ENCODE results near the gene JAG1. TPM values are rescaled to one million over a fixed set of nuclear protein-coding genes. Genes with fewer than 3 reads are reported as not detected.

JAG1 gene
- total RNA-seq, 1 experiment from 2014 or later: 45.2 TPM

DNA sequence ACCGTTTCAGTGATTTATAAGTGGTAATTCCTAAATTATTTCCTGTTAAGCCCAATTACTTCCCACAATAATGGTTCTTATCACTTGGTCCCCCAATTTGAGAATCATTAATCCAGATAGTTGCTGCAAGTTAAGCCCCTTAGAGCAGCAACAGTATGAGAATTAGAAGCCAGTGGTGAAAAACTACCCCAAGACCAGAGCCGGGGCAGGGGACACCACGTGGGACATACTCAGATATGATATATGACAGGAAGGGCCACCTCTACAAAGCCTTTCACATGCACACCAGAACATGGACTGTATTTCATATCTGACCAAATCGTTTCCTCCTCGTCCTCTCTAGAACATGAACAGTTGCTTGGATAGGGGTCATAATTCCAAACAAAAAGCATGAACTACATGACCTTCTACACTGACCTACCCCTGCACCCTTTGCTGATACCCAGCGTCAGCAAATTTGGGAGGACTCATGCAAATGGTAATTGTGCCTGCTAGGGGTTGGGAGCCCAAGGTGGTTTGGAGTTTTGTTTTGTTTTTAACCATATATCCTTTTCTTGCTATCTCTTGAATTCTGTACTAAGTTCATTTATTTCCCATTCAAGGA, 3.9 kb downstream of the JAG1 start (continued):
- TF ChIP-seq ZNF281 (CRISPR knock-in tag; IDR thresholded peaks at IDR 0.05): no peak
- no peak for TF ChIP-seq TCF7 (CRISPR knock-in tag; IDR thresholded peaks at IDR 0.05; ENCODE audit: low read depth)
- TF ChIP-seq FOXJ3 (CRISPR knock-in tag; IDR thresholded peaks at IDR 0.05; ENCODE audit: borderline replicate concordance): no peak
- no peak for TF ChIP-seq SP1 (CRISPR knock-in tag; conservative IDR thresholded peaks at IDR 0.05)
- TF ChIP-seq PRRX2 (CRISPR knock-in tag; IDR thresholded peaks at IDR 0.05): no peak
- no peak for TF ChIP-seq GABPB1 (CRISPR knock-in tag; IDR thresholded peaks at IDR 0.05)
- no peak for TF ChIP-seq IRF2 (CRISPR knock-in tag; IDR thresholded peaks at IDR 0.05; ENCODE audit: borderline replicate concordance, low read depth)
- TF ChIP-seq RELA (CRISPR knock-in tag; IDR thresholded peaks at IDR 0.05; ENCODE audit: borderline replicate concordance): no peak
- TF ChIP-seq E2F5 (CRISPR knock-in tag; IDR thresholded peaks at IDR 0.05): no peak
- no peak for TF ChIP-seq KAT7 (CRISPR knock-in tag; IDR thresholded peaks at IDR 0.05; ENCODE audit: borderline replicate concordance)
- TF ChIP-seq, protein P1, sequence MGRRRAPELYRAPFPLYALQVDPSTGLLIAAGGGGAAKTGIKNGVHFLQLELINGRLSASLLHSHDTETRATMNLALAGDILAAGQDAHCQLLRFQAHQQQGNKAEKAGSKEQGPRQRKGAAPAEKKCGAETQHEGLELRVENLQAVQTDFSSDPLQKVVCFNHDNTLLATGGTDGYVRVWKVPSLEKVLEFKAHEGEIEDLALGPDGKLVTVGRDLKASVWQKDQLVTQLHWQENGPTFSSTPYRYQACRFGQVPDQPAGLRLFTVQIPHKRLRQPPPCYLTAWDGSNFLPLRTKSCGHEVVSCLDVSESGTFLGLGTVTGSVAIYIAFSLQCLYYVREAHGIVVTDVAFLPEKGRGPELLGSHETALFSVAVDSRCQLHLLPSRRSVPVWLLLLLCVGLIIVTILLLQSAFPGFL (CRISPR knock-in tag; IDR thresholded peaks at IDR 0.05; ENCODE audit: borderline replicate concordance): no peak
- no peak for TF ChIP-seq NR2C2 (CRISPR knock-in tag; IDR thresholded peaks at IDR 0.05)
- TF ChIP-seq SMAD3 (CRISPR knock-in tag; IDR thresholded peaks at IDR 0.05; ENCODE audit: borderline replicate concordance): no peak

DNA sequence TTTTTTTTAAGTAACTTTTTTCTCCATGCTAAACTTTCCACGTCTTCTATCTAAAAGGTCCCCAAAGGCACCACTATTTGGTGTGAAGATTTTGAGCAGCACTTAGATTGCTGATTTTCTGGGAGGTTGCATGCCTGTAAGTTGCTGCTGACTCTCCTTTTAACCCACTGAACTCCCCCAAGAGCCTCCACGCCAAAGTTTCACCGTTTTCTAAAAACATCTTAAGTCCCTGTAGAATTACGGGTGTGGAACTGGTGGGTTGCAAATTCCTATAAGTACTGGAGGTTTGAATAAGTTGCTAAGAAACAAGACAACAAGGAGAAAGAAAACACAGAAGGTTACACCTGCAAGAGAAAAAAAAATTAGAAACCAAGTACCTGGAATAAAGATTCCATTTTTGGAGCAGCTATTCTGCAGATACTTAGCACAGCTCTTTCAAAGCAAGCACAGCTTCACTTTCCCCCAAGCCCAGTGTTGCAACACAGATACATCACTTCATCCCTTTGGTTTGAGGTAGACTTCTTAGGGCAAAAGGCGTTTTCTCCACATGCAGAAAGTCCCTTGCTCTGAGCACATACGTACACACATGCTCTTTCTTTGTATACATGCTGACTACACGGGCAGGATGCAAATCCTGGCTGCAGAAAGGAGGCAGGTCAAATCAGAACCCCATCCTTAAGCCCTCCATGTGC, 5.0 kb downstream of the JAG1 start:
- H3K27ac Mint-ChIP-seq: peak overlapping the region; percentile 76; the same call in 1 of the 2 replicates
- CTCF ChIA-PET: interaction anchor here (0.7 kb wide), 1 partner anchor 117 kb away, joined by 4 read pairs; no protein-coding TSS in a partner anchor
- no peak for DNase-seq (ENCODE audit: low spot score)
- no peak overlapping the region for H3K4me3 Mint-ChIP-seq
- ATAC-seq: no peak
- H3K9me3 Mint-ChIP-seq: no peaks in the 10 kb centered on the region
- H3K4me1 Mint-ChIP-seq: peaks cover 75% of the 10 kb centered on the region
- H3K27me3 Mint-ChIP-seq (ENCODE audit: low read depth): no peaks in the 10 kb centered on the region
- POLR2A ChIA-PET: interaction anchor here (0.6 kb wide), 1 partner anchor 27 kb away, joined by 3 read pairs; no protein-coding TSS in a partner anchor
- peaks cover 19% of the 10 kb centered on the region for H3K36me3 Mint-ChIP-seq
- no peak for TF ChIP-seq EMX1 (CRISPR knock-in tag; IDR thresholded peaks at IDR 0.05)
- TF ChIP-seq, protein P2, sequence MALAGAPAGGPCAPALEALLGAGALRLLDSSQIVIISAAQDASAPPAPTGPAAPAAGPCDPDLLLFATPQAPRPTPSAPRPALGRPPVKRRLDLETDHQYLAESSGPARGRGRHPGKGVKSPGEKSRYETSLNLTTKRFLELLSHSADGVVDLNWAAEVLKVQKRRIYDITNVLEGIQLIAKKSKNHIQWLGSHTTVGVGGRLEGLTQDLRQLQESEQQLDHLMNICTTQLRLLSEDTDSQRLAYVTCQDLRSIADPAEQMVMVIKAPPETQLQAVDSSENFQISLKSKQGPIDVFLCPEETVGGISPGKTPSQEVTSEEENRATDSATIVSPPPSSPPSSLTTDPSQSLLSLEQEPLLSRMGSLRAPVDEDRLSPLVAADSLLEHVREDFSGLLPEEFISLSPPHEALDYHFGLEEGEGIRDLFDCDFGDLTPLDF (CRISPR knock-in tag; IDR thresholded peaks at IDR 0.05): no peak
- TF ChIP-seq CTCF (IDR thresholded peaks at IDR 0.05): no peak
- no peak for TF ChIP-seq ZNF396 (CRISPR knock-in tag; IDR thresholded peaks at IDR 0.05; ENCODE audit: borderline replicate concordance)
- no peak for TF ChIP-seq NFATC4 (CRISPR knock-in tag; IDR thresholded peaks at IDR 0.05)
- TF ChIP-seq, protein P3, sequence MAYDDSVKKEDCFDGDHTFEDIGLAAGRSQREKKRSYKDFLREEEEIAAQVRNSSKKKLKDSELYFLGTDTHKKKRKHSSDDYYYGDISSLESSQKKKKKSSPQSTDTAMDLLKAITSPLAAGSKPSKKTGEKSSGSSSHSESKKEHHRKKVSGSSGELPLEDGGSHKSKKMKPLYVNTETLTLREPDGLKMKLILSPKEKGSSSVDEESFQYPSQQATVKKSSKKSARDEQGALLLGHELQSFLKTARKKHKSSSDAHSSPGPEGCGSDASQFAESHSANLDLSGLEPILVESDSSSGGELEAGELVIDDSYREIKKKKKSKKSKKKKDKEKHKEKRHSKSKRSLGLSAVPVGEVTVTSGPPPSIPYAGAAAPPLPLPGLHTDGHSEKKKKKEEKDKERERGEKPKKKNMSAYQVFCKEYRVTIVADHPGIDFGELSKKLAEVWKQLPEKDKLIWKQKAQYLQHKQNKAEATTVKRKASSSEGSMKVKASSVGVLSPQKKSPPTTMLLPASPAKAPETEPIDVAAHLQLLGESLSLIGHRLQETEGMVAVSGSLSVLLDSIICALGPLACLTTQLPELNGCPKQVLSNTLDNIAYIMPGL (CRISPR knock-in tag; IDR thresholded peaks at IDR 0.05): no peak
- no peak for TF ChIP-seq JUN (CRISPR knock-in tag; IDR thresholded peaks at IDR 0.05)
- TF ChIP-seq, protein P4, sequence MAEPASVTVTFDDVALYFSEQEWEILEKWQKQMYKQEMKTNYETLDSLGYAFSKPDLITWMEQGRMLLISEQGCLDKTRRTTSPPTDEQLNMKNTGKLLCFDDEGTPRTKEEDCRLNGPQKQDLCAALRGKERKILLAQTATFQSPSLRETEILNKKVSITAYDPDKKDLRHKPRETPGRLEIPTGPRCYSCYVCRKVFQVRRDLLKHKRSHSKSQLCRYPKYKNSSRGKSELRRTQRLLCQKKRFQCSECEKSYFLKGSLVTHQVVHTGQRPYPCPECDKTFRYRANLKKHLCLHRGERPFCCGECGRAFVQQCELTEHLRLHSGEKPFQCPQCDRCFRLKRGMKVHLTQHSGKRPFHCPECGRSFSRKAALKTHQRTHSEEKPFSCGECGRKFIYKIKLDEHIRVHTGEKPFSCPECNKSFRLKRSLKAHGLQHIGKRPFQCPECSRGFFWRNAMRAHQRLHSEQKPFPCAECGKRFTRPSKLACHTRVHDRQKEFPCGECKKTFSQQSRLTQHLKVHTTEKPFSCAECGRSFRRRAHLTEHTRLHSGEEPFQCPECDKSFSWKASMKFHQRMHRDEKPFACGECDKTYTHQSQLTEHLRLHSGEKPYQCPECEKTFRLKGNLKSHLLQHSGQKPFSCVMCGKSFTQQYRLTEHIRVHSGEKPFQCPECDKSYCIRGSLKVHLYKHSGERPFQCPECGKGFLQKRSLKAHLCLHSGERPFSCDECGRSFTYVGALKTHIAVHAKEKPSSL (CRISPR knock-in tag; conservative IDR thresholded peaks at IDR 0.05): no peak
- TF ChIP-seq GRHL2 (CRISPR knock-in tag; IDR thresholded peaks at IDR 0.05; ENCODE audit: insufficient replicate concordance, severe bottlenecking): no peak
- TF ChIP-seq ELF4 (CRISPR knock-in tag; IDR thresholded peaks at IDR 0.05; ENCODE audit: low read depth): no peak
- TF ChIP-seq TEAD1 (CRISPR knock-in tag; IDR thresholded peaks at IDR 0.05): no peak
